GM23338 (cell line): Measurements from ENCODE around the gene MAGOHB. TPM values are rescaled to one million over a fixed set of nuclear protein-coding genes. Genes with fewer than 3 reads are reported as not detected.
"Not testable (repeated sequence)": the region's sequence is repeated elsewhere in the genome, so short reads cannot be mapped to it uniquely, and the experiment has no call there.

Experiments
- ATAC-seq: fragments of 200-7000 bp; cut with Tn5 transposase; 3 replicates; pipeline ENCODE4 v1.9.1; 2020
- DNase-seq: peaks from one replicate; pipeline ENCODE4 v3.0.0-alpha.2; 2015; ENCODE audit warnings: low spot score
- H2AFZ ChIP-seq: fragments of 200-600 bp; sonication (generic); 2 replicates; pipeline ENCODE4 v1.8.0; 2016; ENCODE audit warnings: antibody characterized with exemption, mild to moderate bottlenecking, moderate library complexity
- H3F3A ChIP-seq: fragments of 200-600 bp; sonication (generic); replicated peaks from 2 replicates; pipeline ENCODE4 v1.8.0; 2017; ENCODE audit warnings: antibody characterized with exemption, mixed run types, low read depth
- H3K27ac ChIP-seq: fragments of 200-600 bp; sonication (generic); 2 replicates; pipeline ENCODE4 v1.6.1; 2016; ENCODE audit warnings: low read depth
- H3K27me3 ChIP-seq: fragments of 200-600 bp; sonication (generic); 2 replicates; pipeline ENCODE4 v1.8.0; 2016; ENCODE audit warnings: mild to moderate bottlenecking, mixed run types, moderate library complexity; ENCODE audit not compliant: insufficient read depth
- H3K36me3 ChIP-seq: fragments of 200-600 bp; sonication (generic); 2 replicates; pipeline ENCODE4 v1.8.0; 2016; ENCODE audit warnings: mild to moderate bottlenecking; ENCODE audit not compliant: insufficient read depth
- H3K4me1 ChIP-seq: fragments of 200-600 bp; sonication (generic); 2 replicates; pipeline ENCODE4 v1.8.0; 2016; ENCODE audit warnings: mild to moderate bottlenecking, moderate library complexity; ENCODE audit not compliant: insufficient read depth
- H3K4me2 ChIP-seq: fragments of 200-600 bp; sonication (generic); 2 replicates; pipeline ENCODE4 v1.7.1; 2017; ENCODE audit warnings: mixed run types
- H3K4me3 ChIP-seq: fragments of 200-600 bp; sonication (generic); 2 replicates; pipeline ENCODE4 v1.6.1; 2016; ENCODE audit warnings: mixed run types
- H3K79me2 ChIP-seq: fragments of 200-600 bp; sonication (generic); replicated peaks from 2 replicates; pipeline ENCODE4 v1.8.0; 2017; ENCODE audit warnings: mild to moderate bottlenecking; ENCODE audit not compliant: insufficient read depth
- H3K9me2 ChIP-seq: fragments of 200-600 bp; sonication (generic); 2 replicates; pipeline ENCODE4 v1.8.0; 2017; ENCODE audit not compliant: insufficient read depth
- H4K20me1 ChIP-seq: fragments of 200-600 bp; sonication (generic); replicated peaks from 2 replicates; pipeline ENCODE4 v1.8.0; 2017; ENCODE audit warnings: mild to moderate bottlenecking; ENCODE audit not compliant: insufficient read depth
- H3K27ac Mint-ChIP-seq: 2 replicates; pipeline ENCODE4 v1.8.0; 2020; ENCODE audit warnings: inconsistent platforms, mild to moderate bottlenecking, moderate library complexity, mixed read lengths
- H3K27me3 Mint-ChIP-seq: 3 replicates; pipeline ENCODE4 v1.8.0; 2022; ENCODE audit warnings: low read depth, mild to moderate bottlenecking, moderate library complexity, mixed read lengths, inconsistent platforms; ENCODE audit not compliant: insufficient read depth, poor library complexity
- H3K36me3 Mint-ChIP-seq: 3 replicates; pipeline ENCODE4 v1.8.0; 2021; ENCODE audit warnings: low read depth, mild to moderate bottlenecking, inconsistent platforms, moderate library complexity, mixed read lengths
- H3K4me1 Mint-ChIP-seq: 3 replicates; pipeline ENCODE4 v1.8.0; 2020; ENCODE audit warnings: mild to moderate bottlenecking, inconsistent platforms, mixed read lengths
- H3K4me3 Mint-ChIP-seq: 3 replicates; pipeline ENCODE4 v1.8.0; 2021; ENCODE audit warnings: moderate library complexity, mild to moderate bottlenecking, inconsistent platforms, mixed read lengths
- H3K9me3 Mint-ChIP-seq: 3 replicates; pipeline ENCODE4 v1.8.0; 2020; ENCODE audit warnings: moderate library complexity, mild to moderate bottlenecking, inconsistent platforms, mixed read lengths
- CREB1 ChIP-seq: fragments of 250-450 bp; sonication (Bioruptor Pico); IDR thresholded peaks from 2 replicates; pipeline ENCODE4 v1.5.0; 2020; ENCODE audit warnings: low read depth, mild to moderate bottlenecking, moderate library complexity
- EZH2 ChIP-seq: fragments of 200-600 bp; sonication (generic); IDR thresholded peaks from one replicate; pipeline ENCODE4 v1.8.0; 2017; ENCODE audit warnings: antibody characterized with exemption, mild to moderate bottlenecking, low read depth; ENCODE audit not compliant: unreplicated experiment
- EZH2phosphoT487 ChIP-seq: fragments of 200-600 bp; sonication (generic); IDR thresholded peaks from one replicate; pipeline ENCODE4 v1.8.1; 2018; ENCODE audit warnings: antibody characterized with exemption; ENCODE audit not compliant: unreplicated experiment
- JUNB ChIP-seq: IDR thresholded peaks from one replicate; pipeline ENCODE4 v1.6.1; 2016; ENCODE audit warnings: antibody characterized with exemption; ENCODE audit not compliant: unreplicated experiment
- POLR2AphosphoS5 ChIP-seq: IDR thresholded peaks from 2 replicates; pipeline ENCODE4 v1.6.1; 2016; ENCODE audit warnings: antibody characterized with exemption, low read depth
- STAT1 ChIP-seq: IDR thresholded peaks from one replicate; pipeline ENCODE4 v1.6.1; 2016; ENCODE audit warnings: antibody characterized with exemption; ENCODE audit not compliant: unreplicated experiment
- ZNF114 ChIP-seq: fragments of 250-450 bp; sonication (Bioruptor Pico); IDR thresholded peaks from 2 replicates; pipeline ENCODE4 v1.5.0; 2020; ENCODE audit warnings: mild to moderate bottlenecking, moderate library complexity
- ZNF462 ChIP-seq: fragments of 250-450 bp; sonication (Bioruptor Pico); IDR thresholded peaks from 2 replicates; pipeline ENCODE4 v1.5.0; 2020; ENCODE audit warnings: mild to moderate bottlenecking, moderate library complexity
- polyA plus RNA-seq: library from polyadenylated mRNA; unstranded; fragments of >200 nt; fragmentation: Nextera tagmentation; extraction: Ambion mirVana; gene quantifications from 2 replicates; pipeline ENCODE4 v1.2.1, GENCODE V29; 2016
- total RNA-seq: library from RNA; depleted of rRNA; stranded (reverse); fragments of >200 nt; shearing (Covaris generic); gene quantifications from 2 replicates; pipeline ENCODE4 v1.2.3, GENCODE V29; 2014
- TF ChIP-seq, protein P1 (sequence below), 2 experiments: fragments of 200-600 bp in 1 of 2; sonication (generic) in 1 of 2; conservative IDR thresholded peaks; 2 replicates each; pipeline versions ENCODE4 v1.5.1 to v1.6.1; 2016 to 2017; ENCODE audit warnings: antibody characterized with exemption in 2 of 2, low read depth in 2 of 2, mild to moderate bottlenecking in 2 of 2, moderate library complexity in 1 of 2

The MAGOHB gene
- total and polyA plus RNA-seq, 2 experiments from 2014 or later = 38.5 to 175 TPM

- H3K4me3 Mint-ChIP-seq = no peak overlapping the region
- H3K9me2 ChIP-seq = no peaks in the 10 kb centered on the region
- peaks cover 14% of the 10 kb centered on the region for H3K36me3 ChIP-seq
- H3K36me3 Mint-ChIP-seq = peaks cover 24% of the 10 kb centered on the region
- H3K27me3 Mint-ChIP-seq = peaks cover 2% of the 10 kb centered on the region
- no peak overlapping the region for H2AFZ ChIP-seq
- no peak overlapping the region for H3K27ac ChIP-seq
- DNase-seq = no peak
- no peaks in the 10 kb centered on the region for H3F3A ChIP-seq
- H3K27me3 ChIP-seq = no peaks in the 10 kb centered on the region
- H3K4me2 ChIP-seq = no peak overlapping the region
- no peak for ATAC-seq
- no peaks in the 10 kb centered on the region for H3K4me1 ChIP-seq
- H3K27ac Mint-ChIP-seq = no peak overlapping the region
- H4K20me1 ChIP-seq = no peaks in the 10 kb centered on the region
- H3K4me3 ChIP-seq = no peak overlapping the region
- H3K9me3 Mint-ChIP-seq = peaks cover 46% of the 10 kb centered on the region
- TF ChIP-seq CREB1 (CRISPR knock-in tag) (no peak), EZH2phosphoT487 (no peak), EZH2 (no peak), POLR2AphosphoS5 (no peak), STAT1 (no peak), JUNB (no peak)
- TF ChIP-seq, protein P1, sequence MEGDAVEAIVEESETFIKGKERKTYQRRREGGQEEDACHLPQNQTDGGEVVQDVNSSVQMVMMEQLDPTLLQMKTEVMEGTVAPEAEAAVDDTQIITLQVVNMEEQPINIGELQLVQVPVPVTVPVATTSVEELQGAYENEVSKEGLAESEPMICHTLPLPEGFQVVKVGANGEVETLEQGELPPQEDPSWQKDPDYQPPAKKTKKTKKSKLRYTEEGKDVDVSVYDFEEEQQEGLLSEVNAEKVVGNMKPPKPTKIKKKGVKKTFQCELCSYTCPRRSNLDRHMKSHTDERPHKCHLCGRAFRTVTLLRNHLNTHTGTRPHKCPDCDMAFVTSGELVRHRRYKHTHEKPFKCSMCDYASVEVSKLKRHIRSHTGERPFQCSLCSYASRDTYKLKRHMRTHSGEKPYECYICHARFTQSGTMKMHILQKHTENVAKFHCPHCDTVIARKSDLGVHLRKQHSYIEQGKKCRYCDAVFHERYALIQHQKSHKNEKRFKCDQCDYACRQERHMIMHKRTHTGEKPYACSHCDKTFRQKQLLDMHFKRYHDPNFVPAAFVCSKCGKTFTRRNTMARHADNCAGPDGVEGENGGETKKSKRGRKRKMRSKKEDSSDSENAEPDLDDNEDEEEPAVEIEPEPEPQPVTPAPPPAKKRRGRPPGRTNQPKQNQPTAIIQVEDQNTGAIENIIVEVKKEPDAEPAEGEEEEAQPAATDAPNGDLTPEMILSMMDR (conservative IDR thresholded peaks at IDR 0.05; ENCODE audit: low read depth in 2 of 2) = no peak
- no peaks in the 10 kb centered on the region for H3K4me1 Mint-ChIP-seq
- no peaks in the 10 kb centered on the region for H3K79me2 ChIP-seq
Measured at GRCh38 chr12:10652192-10652591, 38.8 kb upstream of the MAGOHB start.

DNA sequence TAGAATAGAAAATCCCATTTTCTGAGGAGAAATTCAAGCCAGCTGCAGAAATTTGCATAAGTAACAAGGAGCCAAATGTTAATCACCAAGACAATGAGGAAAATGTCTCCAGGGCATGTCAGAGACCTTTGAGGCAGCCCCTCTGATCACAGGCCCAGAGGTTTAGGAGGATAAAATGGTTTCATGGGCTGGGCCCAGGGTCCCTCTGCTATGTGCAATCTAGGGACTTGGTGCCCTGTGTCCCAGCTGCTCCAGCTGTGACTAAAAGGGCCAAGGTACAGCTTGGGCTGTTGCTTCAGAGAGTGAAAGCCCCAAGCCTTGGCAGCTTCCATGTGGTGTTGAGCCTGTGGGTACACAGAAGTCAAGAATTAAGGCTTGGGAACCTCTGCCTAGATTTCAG is 33.2 kb upstream of the MAGOHB start:
- H3F3A ChIP-seq, H3K27me3 Mint-ChIP-seq, DNase-seq, H3K4me1 Mint-ChIP-seq, ATAC-seq, H3K4me2 ChIP-seq, H3K27me3 ChIP-seq, H3K4me3 Mint-ChIP-seq, H3K36me3 ChIP-seq, H3K79me2 ChIP-seq, H3K9me2 ChIP-seq, H2AFZ ChIP-seq, H3K27ac ChIP-seq, H3K4me3 ChIP-seq, H3K4me1 ChIP-seq, H3K27ac Mint-ChIP-seq, H4K20me1 ChIP-seq: not testable (repeated sequence)
- Mint-ChIP-seq H3K36me3 (peaks cover 38% of the 10 kb centered on the region), H3K9me3 (peaks cover 54% of the 10 kb centered on the region)

DNA sequence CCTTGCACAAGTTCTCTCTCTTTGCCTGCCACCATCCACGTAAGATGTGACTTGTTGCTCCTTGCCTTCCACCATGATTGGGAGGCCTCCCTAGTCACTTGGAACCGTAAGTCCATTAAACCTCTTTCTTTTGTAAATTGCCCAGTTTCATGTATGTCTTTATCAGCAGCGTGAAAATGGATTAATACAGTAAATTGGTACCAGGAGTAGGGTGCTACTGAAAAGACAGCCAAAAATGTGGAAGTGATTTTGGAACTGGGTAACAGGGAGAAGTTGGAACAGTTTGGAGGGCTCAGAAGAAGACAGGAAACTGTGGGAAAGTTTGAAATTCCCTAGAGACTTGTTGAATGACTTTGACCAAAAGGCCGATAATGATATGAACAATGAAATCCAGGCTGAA is 32.5 kb upstream of the MAGOHB start:
- H3K36me3 Mint-ChIP-seq = peaks cover 38% of the 10 kb centered on the region
- no peaks in the 10 kb centered on the region for H3K79me2 ChIP-seq
- H3K4me1 Mint-ChIP-seq = no peaks in the 10 kb centered on the region
- H3K9me3 Mint-ChIP-seq = peaks cover 54% of the 10 kb centered on the region
- H3K4me3 ChIP-seq = no peak overlapping the region
- peaks cover 5% of the 10 kb centered on the region for H3K36me3 ChIP-seq
- no peaks in the 10 kb centered on the region for H4K20me1 ChIP-seq
- H3K4me1 ChIP-seq = no peaks in the 10 kb centered on the region
- no peaks in the 10 kb centered on the region for H3K9me2 ChIP-seq
- no peak overlapping the region for H3K27ac ChIP-seq
- peaks cover 8% of the 10 kb centered on the region for H3K27me3 Mint-ChIP-seq
- H3K4me2 ChIP-seq = no peak overlapping the region
- no peaks in the 10 kb centered on the region for H3F3A ChIP-seq
- H3K4me3 Mint-ChIP-seq = no peak overlapping the region
- ATAC-seq = no peak
- H3K27me3 ChIP-seq = no peaks in the 10 kb centered on the region
- no peak for DNase-seq
- no peak overlapping the region for H3K27ac Mint-ChIP-seq
- H2AFZ ChIP-seq = no peak overlapping the region
- no peak for TF ChIP-seq CREB1 (CRISPR knock-in tag)
- no peak for TF ChIP-seq ZNF114
- no peak for TF ChIP-seq EZH2phosphoT487
- no peak for TF ChIP-seq ZNF462 (CRISPR knock-in tag)
- TF ChIP-seq STAT1 = no peak
